Hepatocyte (in vitro differentiated cells): ENCODE data around the gene CACNA2D4.

Experiments
- CTCF ChIP-seq: fragments of 200-600 bp; sonication (generic); IDR thresholded peaks from 2 replicates; pipeline ENCODE4 v1.5.1; 2016; ENCODE audit warnings: antibody characterized with exemption, mild to moderate bottlenecking; ENCODE audit not compliant: poor library complexity
- EZH2 ChIP-seq: fragments of 200-600 bp; sonication (generic); IDR thresholded peaks from 2 replicates; pipeline ENCODE4 v1.6.1; 2016; ENCODE audit warnings: antibody characterized with exemption, mild to moderate bottlenecking, borderline replicate concordance

GRCh38 chr12:1872001-1872400, 46.5 kb downstream of the CACNA2D4 start:
- TF ChIP-seq CTCF: no peak
- TF ChIP-seq EZH2: no peak
